Tibial nerve (tissue), 4 donors: ENCODE data around the gene BCKDHA.

Experiments used
- EP300 ChIP-seq, 2 donors: sonication (generic); formaldehyde crosslinking; IDR thresholded peaks; one replicate each; pipeline ENCODE4 v1.6.1; 2017; ENCODE audit warnings: antibody characterized with exemption in 2 of 2, mild to moderate bottlenecking in 1 of 2
- POLR2A ChIP-seq, 2 donors: fragments of 450-650 bp; IDR thresholded peaks; one replicate each; pipeline ENCODE4 v1.6.1; 2017; ENCODE audit warnings: antibody characterized with exemption in 2 of 2, mild to moderate bottlenecking in 2 of 2, moderate library complexity in 2 of 2
- TF ChIP-seq, protein P1 (sequence below), 5 experiments: fragments of 200-600 bp in 3 of 5; fragments of 450-650 bp in 2 of 5; sonication (generic) in 3 of 5; IDR thresholded peaks; one replicate each; pipeline ENCODE4 v1.5.1; 2016 to 2019; ENCODE audit warnings: antibody characterized with exemption in 5 of 5, mild to moderate bottlenecking in 3 of 5, moderate library complexity in 2 of 5

DNA sequence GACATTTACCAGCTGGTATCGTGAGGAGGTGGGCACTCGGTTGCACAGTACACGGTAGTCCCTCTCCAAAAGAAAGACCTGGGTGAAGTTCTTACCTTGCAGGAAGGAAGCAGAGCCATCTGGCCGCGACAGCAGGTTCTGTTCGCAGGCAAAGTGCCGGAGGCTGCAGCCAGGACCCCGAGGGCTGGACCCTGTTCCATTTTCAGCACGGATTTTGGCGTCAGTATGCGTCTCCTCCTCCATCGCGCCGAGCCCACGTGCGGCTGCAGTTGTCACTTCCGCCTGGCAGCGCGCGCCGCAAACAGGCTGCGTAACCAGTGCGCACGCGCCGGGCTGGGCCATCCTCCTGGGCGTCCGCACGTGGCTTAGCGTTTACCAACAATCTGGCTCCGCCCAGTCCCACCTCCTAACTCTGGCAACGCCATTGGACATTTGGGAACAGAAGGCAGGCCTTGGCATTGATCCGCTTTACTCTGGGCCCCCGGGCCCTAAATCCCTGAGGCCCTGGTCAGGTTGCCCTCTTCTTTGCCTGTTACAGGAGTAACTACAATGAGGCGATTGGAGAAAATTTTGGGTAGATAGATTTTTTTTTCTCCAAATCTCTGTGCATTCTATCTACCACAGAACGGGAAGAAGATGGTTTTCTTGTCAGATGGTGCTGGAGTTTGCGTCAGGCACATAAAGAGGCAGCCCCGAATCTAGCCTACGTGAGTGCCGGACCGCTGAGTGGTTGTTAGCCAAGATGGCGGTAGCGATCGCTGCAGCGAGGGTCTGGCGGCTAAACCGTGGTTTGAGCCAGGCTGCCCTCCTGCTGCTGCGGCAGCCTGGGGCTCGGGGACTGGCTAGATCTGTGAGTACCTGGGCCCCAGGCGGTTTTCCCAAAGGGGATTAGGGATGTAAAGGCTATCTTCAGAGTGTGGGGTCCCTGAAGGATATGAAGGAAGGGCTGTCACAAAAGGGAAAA, at the start of gene BCKDHA, which contains the start of gene EXOSC5:
- TF ChIP-seq, protein P1, sequence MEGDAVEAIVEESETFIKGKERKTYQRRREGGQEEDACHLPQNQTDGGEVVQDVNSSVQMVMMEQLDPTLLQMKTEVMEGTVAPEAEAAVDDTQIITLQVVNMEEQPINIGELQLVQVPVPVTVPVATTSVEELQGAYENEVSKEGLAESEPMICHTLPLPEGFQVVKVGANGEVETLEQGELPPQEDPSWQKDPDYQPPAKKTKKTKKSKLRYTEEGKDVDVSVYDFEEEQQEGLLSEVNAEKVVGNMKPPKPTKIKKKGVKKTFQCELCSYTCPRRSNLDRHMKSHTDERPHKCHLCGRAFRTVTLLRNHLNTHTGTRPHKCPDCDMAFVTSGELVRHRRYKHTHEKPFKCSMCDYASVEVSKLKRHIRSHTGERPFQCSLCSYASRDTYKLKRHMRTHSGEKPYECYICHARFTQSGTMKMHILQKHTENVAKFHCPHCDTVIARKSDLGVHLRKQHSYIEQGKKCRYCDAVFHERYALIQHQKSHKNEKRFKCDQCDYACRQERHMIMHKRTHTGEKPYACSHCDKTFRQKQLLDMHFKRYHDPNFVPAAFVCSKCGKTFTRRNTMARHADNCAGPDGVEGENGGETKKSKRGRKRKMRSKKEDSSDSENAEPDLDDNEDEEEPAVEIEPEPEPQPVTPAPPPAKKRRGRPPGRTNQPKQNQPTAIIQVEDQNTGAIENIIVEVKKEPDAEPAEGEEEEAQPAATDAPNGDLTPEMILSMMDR (IDR thresholded peaks at IDR 0.05), result peak in 2 of 5 experiments; percentile 28 to 53
- TF ChIP-seq EP300 (IDR thresholded peaks at IDR 0.05) (peak; percentile 85 to 98), POLR2A (IDR thresholded peaks at IDR 0.05) (no peak)
